HG03066 (cell line): ENCODE data around the gene DHRSX.
"Not testable (repeated sequence)": the region's sequence is repeated elsewhere in the genome, so short reads cannot be mapped to it uniquely, and the experiment has no call there.

Experiments used
- ATAC-seq: cut with Tn5 transposase; IDR thresholded peaks from one replicate; pipeline ENCODE4 v1.9.1; 2021; ENCODE audit warnings: low read depth; ENCODE audit not compliant: unreplicated experiment

Gene DHRSX

DNA sequence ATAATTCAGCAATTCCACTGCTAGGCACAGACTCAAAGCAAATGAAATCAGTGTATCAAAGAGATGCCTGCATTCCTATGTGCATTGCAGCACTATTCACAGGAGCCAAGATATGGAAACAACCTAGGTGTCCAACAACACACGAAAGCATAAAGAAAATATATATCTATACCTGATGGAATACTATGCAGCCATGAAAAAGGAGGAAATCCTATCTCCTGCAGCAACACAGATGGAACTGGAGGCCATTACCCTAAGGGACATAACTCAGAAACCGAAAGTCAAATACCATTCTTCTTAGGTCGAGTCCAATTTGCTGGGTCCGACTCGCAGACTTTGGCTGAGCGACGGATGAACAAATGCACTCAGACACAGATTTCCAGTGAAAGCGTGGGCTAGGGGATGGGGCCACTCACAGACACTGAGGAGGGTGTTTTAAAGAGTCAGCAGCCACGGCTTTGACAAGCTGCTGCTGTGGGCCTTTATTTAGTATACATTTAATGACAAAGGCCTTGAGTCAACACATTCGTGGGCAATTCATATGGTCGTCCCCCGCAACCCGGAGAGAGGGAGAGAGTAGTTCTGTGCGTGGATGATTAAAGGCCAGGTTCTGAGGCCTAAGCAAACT lies 93.8 kb downstream of the DHRSX start:
- ATAC-seq: no peak

DNA sequence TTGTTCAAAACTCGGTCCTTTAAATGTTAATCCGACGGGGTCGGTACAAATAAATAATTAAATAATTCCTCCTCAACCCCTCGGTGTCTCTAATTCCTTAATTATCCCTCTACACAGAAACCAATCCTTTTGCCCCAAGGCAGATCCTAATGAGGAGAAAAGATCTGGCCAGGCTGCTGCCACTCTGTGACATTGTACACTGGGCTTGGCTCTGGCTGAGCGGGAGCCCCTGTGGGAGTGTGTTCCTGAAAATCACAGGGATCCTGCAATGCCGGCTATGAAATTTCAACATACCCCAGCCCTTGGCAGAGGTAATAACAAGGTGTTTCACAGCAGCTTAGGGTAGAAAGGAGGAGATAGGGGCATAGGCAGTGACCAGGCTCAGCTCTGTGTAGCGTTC lies 96.0 kb downstream of the DHRSX start:
- ATAC-seq: no peak

DNA sequence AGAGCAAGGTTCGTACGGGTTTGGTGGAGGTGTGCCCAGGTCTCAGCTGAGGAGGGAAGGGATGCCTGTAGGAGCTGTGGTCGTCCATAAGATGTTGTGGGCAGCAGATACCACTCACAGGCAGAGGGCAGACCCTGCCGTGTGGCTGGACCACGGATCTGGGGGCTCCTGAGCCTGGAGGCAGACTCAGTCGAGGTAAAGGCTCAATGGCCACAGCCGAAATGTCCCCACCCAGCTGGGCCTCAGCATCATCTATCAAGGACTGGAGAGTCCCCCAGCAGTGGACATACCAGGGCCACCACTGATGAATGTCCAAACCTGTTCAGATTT lies 98.5 kb downstream of the DHRSX start:
- ATAC-seq: no peak

- no peak for ATAC-seq
Observed at GRCh38 chrX:2401590-2402360, 99.0 kb downstream of the DHRSX start.

DNA sequence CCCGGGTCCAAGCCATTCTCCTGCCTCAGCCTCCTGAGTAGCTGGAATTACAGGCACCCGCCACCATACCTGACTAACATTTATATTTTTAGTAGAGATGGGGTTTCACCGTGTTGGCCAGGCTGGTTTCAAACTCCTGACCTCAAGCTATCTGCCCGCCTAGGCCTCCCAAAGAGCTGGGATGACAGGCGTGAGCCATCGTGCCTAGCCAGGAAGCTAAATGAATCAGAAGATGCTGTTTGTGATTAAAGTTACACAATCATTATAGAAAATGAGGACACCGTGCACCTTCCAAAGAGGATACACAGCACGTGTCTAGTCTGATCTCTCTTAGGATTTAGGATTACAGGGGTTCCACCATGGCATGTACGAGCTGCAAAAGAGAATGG lies 99.6 kb downstream of the DHRSX start:
- ATAC-seq: no peak

- no peak for ATAC-seq
Observed at GRCh38 chrX:2398064-2398656, 102.6 kb downstream of the DHRSX start.

- no peak for ATAC-seq
Observed at GRCh38 chrX:2397229-2398063, 103.3 kb downstream of the DHRSX start.

GRCh38 chrX:2395261-2395992 lies 105.3 kb downstream of the DHRSX start:
- ATAC-seq: no peak

DNA sequence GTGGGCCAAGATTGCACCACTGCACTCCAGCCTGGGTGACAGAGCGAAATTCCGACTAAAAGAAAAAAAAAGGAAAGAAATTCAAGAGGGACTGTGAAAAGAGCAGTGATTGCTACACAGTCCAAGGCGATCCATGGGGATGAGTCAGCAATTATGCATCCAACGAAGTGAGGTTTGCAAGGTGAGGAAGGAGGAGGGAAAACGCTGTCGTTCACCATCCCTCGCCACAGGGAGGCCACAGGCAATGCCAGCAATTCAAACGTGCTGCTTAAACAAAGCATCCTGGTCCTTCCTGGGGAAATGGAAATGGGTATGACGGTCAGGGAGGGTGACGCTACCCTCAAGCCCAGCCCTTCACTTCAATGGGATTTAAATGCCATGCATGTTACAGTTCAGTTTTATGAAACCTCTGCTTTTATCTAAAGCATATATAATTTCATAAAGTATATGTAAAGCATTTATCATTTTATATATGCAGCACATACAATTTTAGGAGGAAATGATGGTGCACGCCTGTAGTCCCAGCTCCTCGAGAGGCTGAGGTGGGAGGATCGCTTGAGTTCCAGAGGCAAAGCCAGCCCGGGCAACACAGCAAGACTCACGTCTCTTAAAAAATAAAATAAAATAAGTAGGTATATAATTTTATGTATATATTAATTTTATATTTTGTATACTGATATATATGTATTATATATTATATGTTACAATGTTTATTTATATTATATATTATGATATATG lies 108.7 kb downstream of the DHRSX start:
- ATAC-seq: no peak

GRCh38 chrX:2390754-2391153 lies 110.0 kb downstream of the DHRSX start:
- no peak for ATAC-seq

- ATAC-seq: not testable (repeated sequence)
Observed at GRCh38 chrX:2389731-2390130, 111.0 kb downstream of the DHRSX start.

DNA sequence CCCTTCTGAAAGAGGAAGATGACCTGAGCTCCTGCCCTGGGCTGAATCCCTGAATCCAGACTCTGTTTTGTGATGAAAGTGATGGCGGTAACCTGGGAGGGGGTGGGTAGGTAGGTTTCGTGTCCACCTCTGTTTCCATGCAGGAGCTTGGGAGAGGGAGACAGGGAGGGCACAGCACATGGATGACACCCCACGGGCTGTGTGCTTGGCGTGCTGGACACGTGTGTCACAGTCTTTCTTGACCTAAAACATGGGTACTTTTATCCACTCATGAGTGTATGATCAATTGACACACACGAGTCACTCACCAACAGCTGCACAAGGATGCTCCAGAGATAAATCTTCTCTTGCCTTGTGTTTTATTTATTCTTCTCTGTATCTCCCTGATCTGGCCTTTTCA lies 111.5 kb downstream of the DHRSX start:
- no peak for ATAC-seq

DNA sequence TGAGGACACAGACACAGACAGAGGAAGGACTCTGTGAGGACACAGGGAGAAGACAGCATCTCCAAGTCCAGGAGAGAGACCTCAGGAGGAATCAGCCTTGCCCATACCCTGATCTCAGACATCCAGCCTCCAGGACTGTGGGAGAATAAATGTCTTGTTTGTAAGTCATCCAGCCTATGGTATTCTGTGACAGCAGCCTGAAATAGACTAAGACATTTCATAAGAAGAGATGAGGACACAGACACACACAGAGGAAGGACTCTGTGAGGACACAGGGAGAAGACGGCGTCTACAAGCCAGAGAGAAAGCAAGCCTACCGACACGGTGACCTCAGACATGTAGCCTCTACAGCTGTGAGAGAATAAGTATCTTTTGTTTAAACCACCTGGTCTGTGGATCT lies 112.1 kb downstream of the DHRSX start:
- ATAC-seq: no peak

GRCh38 chrX:2387614-2388239 lies 113.0 kb downstream of the DHRSX start:
- no peak for ATAC-seq

- ATAC-seq: no peak
Observed at GRCh38 chrX:2385224-2385623, 115.6 kb downstream of the DHRSX start.

DNA sequence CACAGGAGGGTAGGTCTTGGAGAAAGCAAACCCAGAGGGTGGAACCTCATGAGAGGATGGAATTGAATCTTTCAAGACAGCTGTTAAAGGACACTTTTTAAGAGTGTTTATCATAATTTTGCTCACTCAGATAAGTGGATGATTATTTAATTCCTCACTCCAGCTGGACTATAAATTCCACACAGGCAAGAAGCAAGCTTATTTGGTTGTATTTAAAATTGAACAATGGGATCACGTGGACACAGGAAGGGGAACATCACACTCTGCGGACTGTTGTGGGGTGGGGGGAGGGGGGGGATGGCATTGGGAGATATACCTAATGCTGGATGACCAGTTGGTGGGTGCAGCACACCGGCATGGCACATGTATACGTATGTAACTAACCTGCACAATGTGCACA lies 116.3 kb downstream of the DHRSX start:
- ATAC-seq: no peak

DNA sequence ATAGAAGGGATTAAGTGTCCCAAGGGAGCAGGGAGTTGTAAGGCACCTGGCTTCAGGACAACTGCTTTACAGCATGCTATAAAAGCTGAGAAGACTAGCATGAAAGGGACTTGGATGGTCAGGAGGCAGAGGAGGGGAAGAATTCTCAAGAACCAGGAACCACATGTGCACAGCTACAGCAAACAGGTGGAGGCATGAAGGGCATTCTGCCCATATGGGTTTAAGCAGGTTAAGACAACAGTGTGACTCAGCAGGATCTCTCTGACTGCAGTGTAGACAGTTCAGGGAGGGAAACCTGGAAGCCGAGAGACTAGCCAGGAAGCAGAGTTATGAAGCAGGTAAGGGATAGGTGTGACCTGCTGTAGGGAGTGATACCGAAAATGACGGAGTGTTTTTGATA lies 117.0 kb downstream of the DHRSX start:
- ATAC-seq: no peak

DNA sequence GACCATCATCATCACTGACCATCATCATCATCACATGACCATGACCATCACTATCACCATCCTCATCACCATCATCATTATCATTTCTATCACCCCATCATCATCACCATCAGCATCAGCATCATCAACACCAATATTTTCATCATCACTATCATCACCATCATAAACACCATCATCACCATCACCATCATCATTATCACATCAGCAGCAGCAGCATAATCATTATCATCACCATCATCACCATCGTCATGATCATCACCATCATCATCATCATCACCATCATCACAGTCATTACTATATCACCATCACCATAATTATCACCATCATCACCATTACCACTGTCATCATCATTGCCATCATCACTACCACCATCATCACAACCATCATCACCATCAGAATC lies 117.6 kb downstream of the DHRSX start:
- ATAC-seq: no peak

GRCh38 chrX:2382433-2383048 lies 118.2 kb downstream of the DHRSX start:
- not testable (repeated sequence) for ATAC-seq
